GM12878 (cell line): ENCODE data around the gene TRIOBP. TPM values are rescaled to one million over a fixed set of nuclear protein-coding genes. Genes with fewer than 3 reads are reported as not detected.

Experiments
- ATAC-seq: fragments of 200-7000 bp; cut with Tn5 transposase; 3 replicates; pipeline ENCODE4 v1.9.1; 2020; ENCODE audit warnings: mild to moderate bottlenecking, moderate library complexity
- BruUV-seq: library from RNA; stranded (reverse); fragments of 400-500 nt; replicated peaks from 2 replicates; lab custom pipeline; 2021; lab: Mats Ljungman, UMichigan
- CTCF ChIA-PET: fragments of 300-600 bp; sonication (Branson Sonifier 250); formaldehyde crosslinking; extraction: SDS; loops from one replicate; lab custom pipeline; 2021; ENCODE audit warnings: inconsistent platforms; lab: Yijun Ruan, JAX
- POLR2A ChIA-PET: fragments of 350-600 bp; formaldehyde crosslinking; extraction: SDS; loops from one replicate; lab custom pipeline; 2021; ENCODE audit warnings: inconsistent platforms; lab: Charles Lee
- RAD21 ChIA-PET: fragments of 300-600 bp; sonication (Branson Sonifier 250); formaldehyde crosslinking; loops from one replicate; lab custom pipeline; 2023; ENCODE audit warnings: antibody characterized with exemption; ENCODE audit not compliant: unreplicated experiment; lab: Charles Lee
- SMC1A ChIA-PET: fragments of 300-600 bp; sonication (Branson Sonifier 250); formaldehyde crosslinking; loops from one replicate; lab custom pipeline; 2023; ENCODE audit not compliant: unreplicated experiment, uncharacterized antibody; lab: Charles Lee
- DNase-seq: peaks from one replicate; pipeline ENCODE4 v3.0.0-alpha.2; 2011; ENCODE audit warnings: low read depth, low spot score
- FAIRE-seq: peaks from 3 replicates; lab custom pipeline; 2011; peaks lifted over from hg19 to GRCh38; lab: Jason Lieb, UNC
- H2AFZ ChIP-seq: 2 replicates; pipeline ENCODE4 v1.6.0; 2011; ENCODE audit warnings: low read depth, low read length, control low read depth; ENCODE audit not compliant: control insufficient read depth
- H3K27ac ChIP-seq: 2 replicates; pipeline ENCODE4 v1.5.1; 2011; ENCODE audit warnings: control low read depth; ENCODE audit not compliant: control insufficient read depth, insufficient read depth
- H3K27me3 ChIP-seq, 2 experiments: replicated peaks in 1 of 2; 2 replicates each; pipeline versions ENCODE4 v1.6.0 to v1.6.1; 2011; ENCODE audit warnings: low read length in 1 of 2; ENCODE audit not compliant: control insufficient read depth in 2 of 2, insufficient read depth in 2 of 2
- H3K36me3 ChIP-seq, 2 experiments: 2 replicates each; pipeline ENCODE4 v1.5.1; 2011; ENCODE audit warnings: low read length in 1 of 2; ENCODE audit not compliant: control insufficient read depth in 2 of 2, insufficient read depth in 2 of 2
- H3K4me1 ChIP-seq: 2 replicates; pipeline ENCODE4 v1.6.1; 2011; ENCODE audit warnings: mild to moderate bottlenecking, low read length, moderate library complexity, mixed read lengths; ENCODE audit not compliant: control insufficient read depth, insufficient read depth
- H3K4me2 ChIP-seq: 2 replicates; pipeline ENCODE4 v1.6.0; 2011; ENCODE audit warnings: control low read depth; ENCODE audit not compliant: control insufficient read depth, insufficient read depth
- H3K4me3 ChIP-seq: fragments of 200-600 bp; sonication (generic); 2 replicates; pipeline ENCODE4 v1.5.1; 2016
- H3K79me2 ChIP-seq: 2 replicates; pipeline ENCODE4 v1.6.0; 2011; ENCODE audit warnings: low read length; ENCODE audit not compliant: control insufficient read depth, insufficient read depth
- H3K9ac ChIP-seq: 2 replicates; pipeline ENCODE4 v1.8.0; 2011; ENCODE audit warnings: low read length, control low read depth, mixed read lengths; ENCODE audit not compliant: control insufficient read depth, insufficient read depth
- H3K9me3 ChIP-seq: replicated peaks from 3 replicates; pipeline ENCODE4 v1.5.1; 2011; ENCODE audit warnings: mild to moderate bottlenecking, low read length; ENCODE audit not compliant: control insufficient read depth, insufficient read depth
- H4K20me1 ChIP-seq: 2 replicates; pipeline ENCODE4 v1.6.0; 2011; ENCODE audit not compliant: control insufficient read depth, insufficient read depth
- EZH2 ChIP-seq: IDR thresholded peaks from 2 replicates; pipeline ENCODE4 v1.6.1; 2012; ENCODE audit warnings: low read depth, mild to moderate bottlenecking, control low read depth, inconsistent platforms, low read length, borderline replicate concordance; ENCODE audit not compliant: control insufficient read depth
- NFIC ChIP-seq: IDR thresholded peaks from 2 replicates; pipeline ENCODE4 v1.6.1; 2012; ENCODE audit warnings: low read depth, mild to moderate bottlenecking, inconsistent platforms, low read length, moderate library complexity
- NFYB ChIP-seq: IDR thresholded peaks from 2 replicates; pipeline ENCODE4 v1.6.1; 2011; ENCODE audit warnings: low read depth, mild to moderate bottlenecking, low read length, improper control_type of control experiment, moderate library complexity; ENCODE audit not compliant: insufficient read depth
- SIN3A ChIP-seq: IDR thresholded peaks from 2 replicates; pipeline ENCODE4 v1.6.1; 2012; ENCODE audit warnings: low read depth, low read length, improper control_type of control experiment
- SIX5 ChIP-seq: IDR thresholded peaks from 2 replicates; pipeline ENCODE4 v1.6.1; 2011; ENCODE audit warnings: mild to moderate bottlenecking, low read depth, low read length, moderate library complexity; ENCODE audit not compliant: severe bottlenecking
- STAT1 ChIP-seq: fragments of 450-650 bp; conservative IDR thresholded peaks from 2 replicates; pipeline ENCODE4 v1.6.1; 2014; ENCODE audit warnings: antibody characterized with exemption, mild to moderate bottlenecking
- STAT3 ChIP-seq: IDR thresholded peaks from 2 replicates; pipeline ENCODE4 v1.6.1; 2011; ENCODE audit warnings: low read depth, low read length, improper control_type of control experiment
- SUPT20H ChIP-seq: IDR thresholded peaks from 2 replicates; pipeline ENCODE4 v1.6.1; 2011; ENCODE audit warnings: low read depth, mild to moderate bottlenecking, low read length, moderate library complexity, borderline replicate concordance; ENCODE audit not compliant: control insufficient read depth
- SUZ12 ChIP-seq: fragments of 200-600 bp; sonication (generic); IDR thresholded peaks from one replicate; pipeline ENCODE4 v1.6.1; 2018; ENCODE audit warnings: antibody characterized with exemption, mild to moderate bottlenecking; ENCODE audit not compliant: unreplicated experiment
- WRNIP1 ChIP-seq: IDR thresholded peaks from 2 replicates; pipeline ENCODE4 v1.6.1; 2011; ENCODE audit warnings: low read depth, low read length, improper control_type of control experiment, borderline replicate concordance
- ZBTB40 ChIP-seq: fragments of 450-650 bp; IDR thresholded peaks from 2 replicates; pipeline ENCODE4 v1.6.1; 2016; ENCODE audit warnings: mild to moderate bottlenecking, moderate library complexity, borderline replicate concordance
- ZNF24 ChIP-seq: fragments of 450-650 bp; IDR thresholded peaks from 2 replicates; pipeline ENCODE4 v1.6.1; 2017; ENCODE audit warnings: antibody characterized with exemption, mild to moderate bottlenecking
- WGBS: methylation state at CpG from one replicate; pipeline ENCODE4 v1.1.6; 2016; ENCODE audit warnings: low lambda C conversion rate; ENCODE audit not compliant: insufficient replicate concordance, insufficient coverage; ENCODE audit errors: missing lambda C conversion rate; 5-methylcytosine and 5-hydroxymethylcytosine counted together
- in situ Hi-C: fragments of 300-500 bp; cut with MboI; formaldehyde crosslinking; loops from 9 replicates; pipeline ENCODE4 v1.14.3; 2018; ENCODE audit warnings: mixed read lengths
- intact Hi-C: fragments of 100-400 bp; cut with micrococcal nuclease; formaldehyde crosslinking; loops from one replicate; pipeline ENCODE4 v1.14.2; 2022; ENCODE audit not compliant: unreplicated experiment
- polyA plus RNA-seq, 11 experiments: library from polyadenylated mRNA; depleted of rRNA in 4 of 11; unstranded in 6 of 11; stranded (reverse) in 5 of 11; fragments of >200 nt; fragmentation: Nextera tagmentation in 4 of 11; fragmentation: Illumina TruSeq in 1 of 11; extraction: Ambion mirVana in 4 of 11; extraction: Trizol in 1 of 11; gene quantifications; 1 replicate in 1 of 11; 2 replicates in 10 of 11; pipeline versions ENCODE4 v1.2.1 to v1.2.3, GENCODE V29; 2011 to 2016; ENCODE audit warnings: inconsistent platforms in 2 of 11, missing spikeins in 2 of 11, low read depth in 1 of 11
- total RNA-seq, 4 experiments: library from RNA; depleted of rRNA in 3 of 4; stranded (reverse); fragments of >200 nt in 3 of 4; fragmentation: Illumina TruSeq in 1 of 4; extraction: Trizol in 1 of 4; gene quantifications; 2 replicates each; pipeline versions ENCODE4 v1.2.1 to v1.2.3, GENCODE V29; 2013 to 2021

The TRIOBP gene
- total and polyA plus RNA-seq, 10 of the 15 experiments (the other 5 are each of a cell fraction or from before 2014, with no cell fraction given): 0.21 to 23.6 (median 11.9) TPM

GRCh38 chr22:37819105-37819433 is 122.2 kb downstream of the TRIOBP start:
- Histone ChIP-seq H3K36me3 (no peaks in the 10 kb centered on the region), H2AFZ (peak overlapping the region; percentile 74; the same call in 1 of the 2 replicates), H4K20me1 (no peaks in the 10 kb centered on the region), H3K9ac (no peak overlapping the region), H3K27me3 (peaks cover 0 to 2% of the 10 kb centered on the region in 2 experiments; a peak in 2 of 4 replicates), H3K4me1 (peaks cover 10% of the 10 kb centered on the region), H3K27ac (no peak overlapping the region), H3K79me2 (no peaks in the 10 kb centered on the region), H3K9me3 (no peaks in the 10 kb centered on the region), H3K4me2 (no peak overlapping the region; the same call in 1 of the 2 replicates), H3K4me3 (0 out of 2 replicates have a peak overlapping the region, but pooled peaks have one; percentile 23)
- ChIA-PET SMC1A (interaction anchor here (1.2 to 5.2 kb wide), 3 partner anchors 44 to 115 kb away, joined by 3 to 53 read pairs (median 3); no protein-coding TSS in a partner anchor), CTCF (interaction anchor here (0.6 to 8.7 kb wide), 19 partner anchors 9 to 217 kb away, joined by 3 to 121 read pairs (median 8); partner anchors contain the start of genes ANKRD54 and GCAT), POLR2A (no interaction called here), RAD21 (interaction anchor here (0.8 to 3.0 kb wide), 4 partner anchors 25 to 145 kb away, joined by 3 to 18 read pairs (median 3); partner anchors contain the start of gene ANKRD54)
- FAIRE-seq (no peak), DNase-seq (no peak), ATAC-seq (no peak)
- WGBS: 41% methylated on average over 14 of the region's 14 CpGs
- intact Hi-C loops: loop anchor here (5.0 kb wide), 1 partner anchor 113 kb away; no protein-coding TSS in a partner anchor
- in situ Hi-C loops: loop anchor here (5.0 kb wide), 2 partner anchors 43 to 143 kb away; no protein-coding TSS in a partner anchor
- BruUV-seq: no TSS peak
- TF ChIP-seq STAT3: no peak
- no peak for TF ChIP-seq WRNIP1
- TF ChIP-seq NFIC: no peak

GRCh38 chr22:37820350-37820749 is 123.5 kb downstream of the TRIOBP start:
- H3K4me3 ChIP-seq: no peak overlapping the region
- H3K9ac ChIP-seq: no peak overlapping the region
- intact Hi-C loops (no loop called here), in situ Hi-C loops (no loop called here)
- RAD21 ChIA-PET: interaction anchor here (0.8 to 1.9 kb wide), 2 partner anchors 13 to 126 kb away, joined by 3 to 5 read pairs; partner anchors contain the start of gene GCAT
- DNase-seq (no peak), FAIRE-seq (no peak), ATAC-seq (no peak)
- SMC1A ChIA-PET: interaction anchor here (5.2 kb wide), 1 partner anchor 42 kb away, joined by 53 read pairs; no protein-coding TSS in a partner anchor
- BruUV-seq: no TSS peak
- peaks cover 10% of the 10 kb centered on the region for H3K4me1 ChIP-seq
- CTCF ChIA-PET: interaction anchor here (1.5 to 8.7 kb wide), 5 partner anchors 12 to 186 kb away, joined by 5 to 121 read pairs (median 47); partner anchors contain the start of gene GCAT
- H3K4me2 ChIP-seq: no peak overlapping the region
- H4K20me1 ChIP-seq: no peaks in the 10 kb centered on the region
- H3K36me3 ChIP-seq: no peaks in the 10 kb centered on the region
- H3K27me3 ChIP-seq: peaks cover 0 to 2% of the 10 kb centered on the region in 2 experiments; a peak in 2 of 4 replicates
- H2AFZ ChIP-seq: no peak overlapping the region
- H3K79me2 ChIP-seq: no peaks in the 10 kb centered on the region
- no peak overlapping the region for H3K27ac ChIP-seq
- TF ChIP-seq SIX5: no peak
- no peak for TF ChIP-seq SIN3A
- no peak for TF ChIP-seq ZNF24
- TF ChIP-seq STAT1: no peak
- no peak for TF ChIP-seq ZBTB40
- TF ChIP-seq NFYB: no peak
- TF ChIP-seq EZH2: no peak
- TF ChIP-seq SUPT20H: no peak
- no peak for TF ChIP-seq SUZ12
- H3K9me3 ChIP-seq: no peaks in the 10 kb centered on the region
- 69% methylated on average over 3 of the region's 5 CpGs for WGBS
- POLR2A ChIA-PET: interaction anchor here (0.7 kb wide), 1 partner anchor 156 kb away, joined by 4 read pairs; no protein-coding TSS in a partner anchor
